ENCODE results near the gene DAAM1. TPM values are rescaled to one million over a fixed set of nuclear protein-coding genes. Genes with fewer than 3 reads are reported as not detected.

Gene DAAM1
- total RNA-seq, 1 donor from 2014 or later = 38.0 TPM

DNA sequence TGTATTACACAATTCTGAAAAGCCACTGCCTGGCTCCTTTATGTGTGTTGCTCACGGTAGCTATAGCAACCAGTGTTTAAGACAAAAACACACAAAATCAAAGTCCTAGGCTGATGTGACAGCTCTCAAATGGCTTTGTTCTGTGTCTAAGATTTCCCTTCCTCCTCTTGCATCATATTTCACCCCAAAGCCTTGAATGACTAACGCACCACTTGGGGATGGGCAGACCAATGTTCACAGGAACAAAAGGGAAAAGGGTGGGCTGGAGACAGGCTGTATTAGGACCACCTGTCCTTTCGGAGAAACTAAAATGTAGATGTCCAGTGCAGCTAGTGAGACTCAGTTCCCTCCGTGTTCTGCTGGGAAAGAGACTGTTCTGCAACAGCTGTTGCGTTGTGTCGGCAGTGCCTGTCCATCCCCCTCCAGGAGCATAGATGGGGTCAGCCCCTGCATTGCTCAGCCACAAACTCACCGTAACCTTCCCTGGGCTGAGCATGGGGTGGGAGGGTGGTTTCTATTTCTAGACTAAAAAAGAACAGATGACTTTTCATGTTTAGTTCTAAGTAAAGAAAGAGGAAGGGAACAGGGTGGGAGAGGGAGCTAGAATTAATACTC lies 26.8 kb upstream of the DAAM1 start:
- H3K27ac ChIP-seq (ENCODE audit: low read depth, low read length) = peak overlapping the region; percentile 88
- TF ChIP-seq, protein P1, sequence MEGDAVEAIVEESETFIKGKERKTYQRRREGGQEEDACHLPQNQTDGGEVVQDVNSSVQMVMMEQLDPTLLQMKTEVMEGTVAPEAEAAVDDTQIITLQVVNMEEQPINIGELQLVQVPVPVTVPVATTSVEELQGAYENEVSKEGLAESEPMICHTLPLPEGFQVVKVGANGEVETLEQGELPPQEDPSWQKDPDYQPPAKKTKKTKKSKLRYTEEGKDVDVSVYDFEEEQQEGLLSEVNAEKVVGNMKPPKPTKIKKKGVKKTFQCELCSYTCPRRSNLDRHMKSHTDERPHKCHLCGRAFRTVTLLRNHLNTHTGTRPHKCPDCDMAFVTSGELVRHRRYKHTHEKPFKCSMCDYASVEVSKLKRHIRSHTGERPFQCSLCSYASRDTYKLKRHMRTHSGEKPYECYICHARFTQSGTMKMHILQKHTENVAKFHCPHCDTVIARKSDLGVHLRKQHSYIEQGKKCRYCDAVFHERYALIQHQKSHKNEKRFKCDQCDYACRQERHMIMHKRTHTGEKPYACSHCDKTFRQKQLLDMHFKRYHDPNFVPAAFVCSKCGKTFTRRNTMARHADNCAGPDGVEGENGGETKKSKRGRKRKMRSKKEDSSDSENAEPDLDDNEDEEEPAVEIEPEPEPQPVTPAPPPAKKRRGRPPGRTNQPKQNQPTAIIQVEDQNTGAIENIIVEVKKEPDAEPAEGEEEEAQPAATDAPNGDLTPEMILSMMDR (IDR thresholded peaks at IDR 0.05; ENCODE audit: insufficient read depth, low read depth, low read length) = no peak
- no peak for TF ChIP-seq EZH2 (IDR thresholded peaks at IDR 0.05; ENCODE audit: insufficient read depth, low read length)
- FAIRE-seq = peak; percentile 17

GRCh38 chr14:59166258-59166657 lies 22.2 kb upstream of the DAAM1 start:
- H3K4me2 ChIP-seq (ENCODE audit: low read length) = no peak overlapping the region
- Mint-ChIP-seq H3K27me3 (ENCODE audit: low read depth, unreplicated experiment) (no peaks in the 10 kb centered on the region), H3K27ac (ENCODE audit: unreplicated experiment) (no peak overlapping the region), H3K4me3 (ENCODE audit: unreplicated experiment) (no peak overlapping the region), H3K4me1 (ENCODE audit: low read depth, unreplicated experiment) (peaks cover 10% of the 10 kb centered on the region), H3K9me3 (ENCODE audit: unreplicated experiment) (no peaks in the 10 kb centered on the region), H3K36me3 (ENCODE audit: low read depth, unreplicated experiment) (no peaks in the 10 kb centered on the region)
- TF ChIP-seq, protein P1 (IDR thresholded peaks at IDR 0.05; ENCODE audit: insufficient read depth, low read depth, low read length) = no peak
- no peak for TF ChIP-seq EZH2 (IDR thresholded peaks at IDR 0.05; ENCODE audit: insufficient read depth, low read length)
- H3K4me1 ChIP-seq (ENCODE audit: insufficient read depth, low read length) = peaks cover 6% of the 10 kb centered on the region
- no peak overlapping the region for H3K4me3 ChIP-seq (ENCODE audit: insufficient read depth, low read depth, low read length)
- no peaks in the 10 kb centered on the region for H3K79me2 ChIP-seq (ENCODE audit: insufficient read depth, low read length)
- no peaks in the 10 kb centered on the region for H3K9me3 ChIP-seq (ENCODE audit: insufficient read depth, low read depth, low read length)
- H3K27ac ChIP-seq (ENCODE audit: low read depth, low read length) = no peak overlapping the region
- no peak for DNase-seq (ENCODE audit: low read depth)
- FAIRE-seq = no peak
- H2AFZ ChIP-seq (ENCODE audit: low read depth, low read length) = no peak overlapping the region
- no peak overlapping the region for H3K9ac ChIP-seq (ENCODE audit: low read length)
- H4K20me1 ChIP-seq (ENCODE audit: insufficient read depth, low read length) = no peaks in the 10 kb centered on the region
- no peaks in the 10 kb centered on the region for H3K36me3 ChIP-seq (ENCODE audit: insufficient read depth, low read length)
- no peaks in the 10 kb centered on the region for H3K27me3 ChIP-seq (ENCODE audit: insufficient read depth, low read length)

More for the DNA sequence above, 26.8 kb upstream of the DAAM1 start:
- no peaks in the 10 kb centered on the region for H3K79me2 ChIP-seq (ENCODE audit: insufficient read depth, low read length)
- peak overlapping the region; percentile 88 for H3K4me2 ChIP-seq (ENCODE audit: low read length)
- peak overlapping the region; percentile 54 for H3K4me3 ChIP-seq (ENCODE audit: insufficient read depth, low read depth, low read length)
- no peaks in the 10 kb centered on the region for H3K9me3 ChIP-seq (ENCODE audit: insufficient read depth, low read depth, low read length)
- DNase-seq (ENCODE audit: low read depth) = peak; percentile 86
- no peaks in the 10 kb centered on the region for H3K27me3 Mint-ChIP-seq (ENCODE audit: low read depth, unreplicated experiment)
- H2AFZ ChIP-seq (ENCODE audit: low read depth, low read length) = peak overlapping the region; percentile 81
- H3K9me3 Mint-ChIP-seq (ENCODE audit: unreplicated experiment) = peaks cover 4% of the 10 kb centered on the region
- peaks cover 6% of the 10 kb centered on the region for H3K4me1 ChIP-seq (ENCODE audit: insufficient read depth, low read length)
- no peaks in the 10 kb centered on the region for H3K36me3 ChIP-seq (ENCODE audit: insufficient read depth, low read length)
- peak overlapping the region; percentile 30 for H3K4me3 Mint-ChIP-seq (ENCODE audit: unreplicated experiment)
- no peaks in the 10 kb centered on the region for H3K36me3 Mint-ChIP-seq (ENCODE audit: low read depth, unreplicated experiment)
- no peaks in the 10 kb centered on the region for H3K27me3 ChIP-seq (ENCODE audit: insufficient read depth, low read length)
- peak overlapping the region; percentile 81 for H3K9ac ChIP-seq (ENCODE audit: low read length)
- peak overlapping the region; percentile 96 for H3K27ac Mint-ChIP-seq (ENCODE audit: unreplicated experiment)
- no peaks in the 10 kb centered on the region for H4K20me1 ChIP-seq (ENCODE audit: insufficient read depth, low read length)
- H3K4me1 Mint-ChIP-seq (ENCODE audit: low read depth, unreplicated experiment) = peaks cover 20% of the 10 kb centered on the region

DNA sequence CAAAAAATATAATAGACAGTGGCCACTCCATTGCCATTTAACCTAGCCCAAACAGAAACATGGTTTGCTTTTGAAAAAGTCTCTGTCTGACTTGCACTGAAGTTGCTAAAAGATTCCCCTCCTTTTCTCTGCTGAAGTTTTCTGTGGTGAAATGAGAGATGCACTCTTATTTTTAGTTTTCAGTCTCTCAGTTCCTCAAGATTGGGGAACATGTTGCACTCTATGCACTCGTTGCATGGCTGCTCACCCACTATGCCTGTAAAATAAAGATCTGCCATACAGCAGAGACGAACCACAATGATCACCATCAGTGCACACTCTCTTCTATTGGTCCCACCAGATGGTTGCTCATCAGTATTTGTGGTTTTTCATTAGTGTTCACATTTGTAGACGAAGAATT lies 13.1 kb upstream of the DAAM1 start:
- peaks cover 2% of the 10 kb centered on the region for H3K4me1 ChIP-seq (ENCODE audit: insufficient read depth, low read length)
- no peaks in the 10 kb centered on the region for H4K20me1 ChIP-seq (ENCODE audit: insufficient read depth, low read length)
- DNase-seq (ENCODE audit: low read depth) (no peak), FAIRE-seq (no peak)
- Mint-ChIP-seq H3K9me3 (ENCODE audit: unreplicated experiment) (no peaks in the 10 kb centered on the region), H3K4me3 (ENCODE audit: unreplicated experiment) (no peak overlapping the region), H3K36me3 (ENCODE audit: low read depth, unreplicated experiment) (no peaks in the 10 kb centered on the region), H3K27ac (ENCODE audit: unreplicated experiment) (no peak overlapping the region), H3K27me3 (ENCODE audit: low read depth, unreplicated experiment) (peaks cover 4% of the 10 kb centered on the region), H3K4me1 (ENCODE audit: low read depth, unreplicated experiment) (peaks cover 9% of the 10 kb centered on the region)
- H3K4me2 ChIP-seq (ENCODE audit: low read length) = no peak overlapping the region
- no peak overlapping the region for H3K9ac ChIP-seq (ENCODE audit: low read length)
- no peak overlapping the region for H2AFZ ChIP-seq (ENCODE audit: low read depth, low read length)
- no peaks in the 10 kb centered on the region for H3K9me3 ChIP-seq (ENCODE audit: insufficient read depth, low read depth, low read length)
- H3K79me2 ChIP-seq (ENCODE audit: insufficient read depth, low read length) = no peaks in the 10 kb centered on the region
- H3K27ac ChIP-seq (ENCODE audit: low read depth, low read length) = no peak overlapping the region
- no peak for TF ChIP-seq EZH2 (IDR thresholded peaks at IDR 0.05; ENCODE audit: insufficient read depth, low read length)
- TF ChIP-seq, protein P1 (IDR thresholded peaks at IDR 0.05; ENCODE audit: insufficient read depth, low read depth, low read length) = no peak
- no peaks in the 10 kb centered on the region for H3K36me3 ChIP-seq (ENCODE audit: insufficient read depth, low read length)
- H3K27me3 ChIP-seq (ENCODE audit: insufficient read depth, low read length) = no peaks in the 10 kb centered on the region
- no peak overlapping the region for H3K4me3 ChIP-seq (ENCODE audit: insufficient read depth, low read depth, low read length)

Data from astrocyte (in vitro differentiated cells and primary cell).